GM23248 (cell line): ENCODE data around the gene DOCK3.

Source experiments
- EZH2 ChIP-seq: fragments of 200-600 bp; sonication (generic); IDR thresholded peaks from 2 replicates; pipeline ENCODE4 v1.6.1; 2018; ENCODE audit warnings: antibody characterized with exemption, mild to moderate bottlenecking; ENCODE audit not compliant: insufficient read depth, poor library complexity, severe bottlenecking
- EZH2phosphoT487 ChIP-seq: fragments of 200-600 bp; sonication (generic); IDR thresholded peaks from 2 replicates; pipeline ENCODE4 v1.6.1; 2018; ENCODE audit warnings: antibody characterized with exemption, moderate library complexity, mild to moderate bottlenecking, low read depth; ENCODE audit not compliant: insufficient read depth

GRCh38 chr3:51385621-51386091, 710.9 kb downstream of the DOCK3 start:
- TF ChIP-seq EZH2phosphoT487 (no peak), EZH2 (no peak)
